ENCODE data around the gene MRTFB. TPM values are rescaled to one million over a fixed set of nuclear protein-coding genes. Genes with fewer than 3 reads are reported as not detected.
"Not testable (repeated sequence)": the region's sequence is repeated elsewhere in the genome, so short reads cannot be mapped to it uniquely, and the experiment has no call there.

MRTFB gene
- total RNA-seq, 1 experiment from 2014 or later: 9.8 TPM

- no peak for DNase-seq (ENCODE audit: low read depth)
These were observed 34.7 kb downstream of the MRTFB start for GRCh38 chr16:14105760-14106375.

GRCh38 chr16:14106457-14106856 is 35.3 kb downstream of the MRTFB start:
- DNase-seq (ENCODE audit: low read depth): no peak

GRCh38 chr16:14106961-14107360 is 35.8 kb downstream of the MRTFB start:
- no peak for DNase-seq (ENCODE audit: low read depth)

GRCh38 chr16:14109077-14109775 is 38.1 kb downstream of the MRTFB start:
- DNase-seq (ENCODE audit: low read depth): peak; percentile 69

GRCh38 chr16:14109782-14110727 is 38.9 kb downstream of the MRTFB start:
- no peak for DNase-seq (ENCODE audit: low read depth)

- no peak for DNase-seq (ENCODE audit: low read depth)
These were observed 39.7 kb downstream of the MRTFB start for GRCh38 chr16:14110728-14111251.

- no peak for DNase-seq (ENCODE audit: low read depth)
These were observed 40.8 kb downstream of the MRTFB start for GRCh38 chr16:14111713-14112538.

GRCh38 chr16:14112539-14112856 is 41.4 kb downstream of the MRTFB start:
- DNase-seq (ENCODE audit: low read depth): no peak

- no peak for DNase-seq (ENCODE audit: low read depth)
These were observed 42.2 kb downstream of the MRTFB start for GRCh38 chr16:14113344-14113743.

- DNase-seq (ENCODE audit: low read depth): no peak
These were observed 45.9 kb downstream of the MRTFB start for GRCh38 chr16:14117051-14117450.

- DNase-seq (ENCODE audit: low read depth): no peak
These were observed 48.7 kb downstream of the MRTFB start for GRCh38 chr16:14119799-14120198.

- DNase-seq (ENCODE audit: low read depth): no peak
These were observed 49.2 kb downstream of the MRTFB start for GRCh38 chr16:14120335-14120734.

- DNase-seq (ENCODE audit: low read depth): no peak
These were observed 50.0 kb downstream of the MRTFB start for GRCh38 chr16:14121142-14121541.

- no peak for DNase-seq (ENCODE audit: low read depth)
These were observed 50.8 kb downstream of the MRTFB start for GRCh38 chr16:14121872-14122271.

- not testable (repeated sequence) for DNase-seq (ENCODE audit: low read depth)
These were observed 51.3 kb downstream of the MRTFB start for GRCh38 chr16:14122430-14122829.

GRCh38 chr16:14125000-14125681 is 54.0 kb downstream of the MRTFB start:
- DNase-seq (ENCODE audit: low read depth): no peak

- DNase-seq (ENCODE audit: low read depth): no peak
These were observed 54.6 kb downstream of the MRTFB start for GRCh38 chr16:14125708-14126107.

- DNase-seq (ENCODE audit: low read depth): no peak
These were observed 57.0 kb downstream of the MRTFB start for GRCh38 chr16:14128097-14128496.

GRCh38 chr16:14129502-14129901 is 58.4 kb downstream of the MRTFB start:
- no peak for DNase-seq (ENCODE audit: low read depth)

Data from LHCN-M2 (cell line).